Right lobe of liver (tissue), 6 donors: ENCODE measurements around the gene TMUB1. TPM values are rescaled to one million over a fixed set of nuclear protein-coding genes. Genes with fewer than 3 reads are reported as not detected.

ENCODE experiments used
- ATAC-seq, 4 donors: fragments of 200-7000 bp; cut with Tn5 transposase; one replicate each; pipeline ENCODE4 v1.9.1; 2020; ENCODE audit warnings: mild to moderate bottlenecking in 4 of 4, moderate library complexity in 4 of 4
- DNase-seq, 3 donors: peaks; one replicate each; pipeline ENCODE4 v3.0.0-alpha.2; 2020
- H3K27ac ChIP-seq, 3 donors: fragments of 200-600 bp; one replicate each; pipeline ENCODE4 v1.8.0; 2022
- H3K27me3 ChIP-seq, 2 donors: fragments of 200-600 bp; one replicate each; pipeline ENCODE4 v1.8.0; 2022
- H3K36me3 ChIP-seq, 4 donors: fragments of 200-600 bp; sonication (generic) in 1 of 4; one replicate each; pipeline versions ENCODE4 v1.5.1 to v1.8.0; 2017 to 2022; ENCODE audit warnings: control low read depth in 1 of 4
- H3K4me1 ChIP-seq, 4 donors: fragments of 200-600 bp; sonication (generic) in 1 of 4; one replicate each; pipeline versions ENCODE4 v1.5.1 to v1.8.0; 2017 to 2022; ENCODE audit warnings: control low read depth in 1 of 4
- H3K4me3 ChIP-seq, 3 donors: fragments of 200-600 bp; one replicate each; pipeline ENCODE4 v1.8.0; 2022
- H3K9me3 ChIP-seq, 4 donors: fragments of 200-600 bp; sonication (generic) in 1 of 4; one replicate each; pipeline versions ENCODE4 v1.5.1 to v1.8.0; 2017 to 2022; ENCODE audit warnings: control low read depth in 1 of 4
- CTCF ChIP-seq, 4 donors: fragments of 200-600 bp in 3 of 4; fragments of 450-650 bp in 1 of 4; IDR thresholded peaks; one replicate each; pipeline versions ENCODE4 v1.5.1 to v1.8.0; 2016 to 2022; ENCODE audit warnings: antibody characterized with exemption in 4 of 4, mild to moderate bottlenecking in 2 of 4
- POLR2A ChIP-seq: fragments of 450-650 bp; IDR thresholded peaks from one replicate; pipeline ENCODE4 v1.6.1; 2017; ENCODE audit warnings: antibody characterized with exemption, mild to moderate bottlenecking
- WGBS: methylation state at CpG from one replicate; pipeline ENCODE4 v1.1.6; 2018; ENCODE audit warnings: low coverage, low lambda C conversion rate; ENCODE audit not compliant: insufficient coverage; ENCODE audit errors: missing lambda C conversion rate; 5-methylcytosine and 5-hydroxymethylcytosine counted together
- intact Hi-C, 2 donors: fragments of 100-400 bp; cut with DNase I; formaldehyde crosslinking; loops; one replicate each; pipeline versions ENCODE4 v1.11.2 to v1.14.1; 2022
- total RNA-seq, 6 experiments: library from RNA; depleted of rRNA in 2 of 6; stranded (reverse); fragments of >200 nt in 2 of 6; fragmentation: NEBNext Ultra II Directional in 3 of 6; extraction: Animal tissue kit (Norgen Biotek cat#: 25700) in 3 of 6; gene quantifications; one replicate each; pipeline versions ENCODE4 v1.1.0 to v1.2.4, GENCODE V29; 2016 to 2023
- donor health status: DM: no; HTN: yes; CAD: no.
- donor health status: DM: no; HTN: no; CAD: no.
- donor health status: DM: no; HTN: no; CAD: no.
- donor health status: DM: no; HTN: yes; CAD: no.
- donor health status: DM: no; HTN: yes; CAD: no.

The TMUB1 gene
- total RNA-seq, 6 experiments from 2014 or later: 27.7 to 63.1 (median 41.8) TPM

- intact Hi-C loops: loop anchor here in 1 of 2 donors (10.0 kb wide), 1 partner anchor 55 kb away; no protein-coding TSS in a partner anchor
- no peak for DNase-seq
- TF ChIP-seq POLR2A (no peak), CTCF (IDR thresholded peaks at IDR 0.05) (no peak)
- H3K4me3 ChIP-seq: no peak overlapping the region
- no peaks in the 10 kb centered on the region for H3K27me3 ChIP-seq
- no peaks in the 10 kb centered on the region for H3K9me3 ChIP-seq
- peaks cover 0 to 40% (median 11%) of the 10 kb centered on the region in 4 donors for H3K36me3 ChIP-seq
- no peak overlapping the region for H3K27ac ChIP-seq
- ATAC-seq: no peak
- WGBS: 80% methylated on average over 1 of the region's 27 CpGs
- no peaks in the 10 kb centered on the region for H3K4me1 ChIP-seq
These were observed 36.6 kb upstream of the TMUB1 start for GRCh38 chr7:151119902-151120301.

GRCh38 chr7:151119055-151119415, 35.7 kb upstream of the TMUB1 start:
- Histone ChIP-seq H3K27me3 (no peaks in the 10 kb centered on the region), H3K36me3 (peaks cover 0 to 31% (median 7%) of the 10 kb centered on the region in 4 donors), H3K9me3 (no peaks in the 10 kb centered on the region), H3K4me3 (no peak overlapping the region), H3K4me1 (no peaks in the 10 kb centered on the region), H3K27ac (no peak overlapping the region)
- TF ChIP-seq POLR2A: no peak
- no peak for TF ChIP-seq CTCF (IDR thresholded peaks at IDR 0.05)
- intact Hi-C loops: no loop called here
- ATAC-seq (no peak), DNase-seq (no peak)
- 87% methylated on average over 10 of the region's 13 CpGs for WGBS

GRCh38 chr7:151118108-151119054, 35.1 kb upstream of the TMUB1 start:
- intact Hi-C loops: no loop called here
- 89% methylated on average over 18 of the region's 38 CpGs for WGBS

GRCh38 chr7:151117565-151117964, 34.3 kb upstream of the TMUB1 start:
- Histone ChIP-seq H3K9me3 (no peaks in the 10 kb centered on the region), H3K4me3 (no peak overlapping the region), H3K27me3 (no peaks in the 10 kb centered on the region), H3K27ac (no peak overlapping the region), H3K4me1 (no peaks in the 10 kb centered on the region), H3K36me3 (peaks cover 0 to 27% (median 7%) of the 10 kb centered on the region in 4 donors)
- ATAC-seq (no peak), DNase-seq (no peak)
- TF ChIP-seq CTCF (IDR thresholded peaks at IDR 0.05) (no peak), POLR2A (no peak)
- intact Hi-C loops: no loop called here
- WGBS: no CpG with 5 or more reads among the region's 12 CpGs

More at GRCh38 chr7:151118108-151119054, 35.1 kb upstream of the TMUB1 start:
- TF ChIP-seq CTCF (IDR thresholded peaks at IDR 0.05) (no peak), POLR2A (no peak)
- Histone ChIP-seq H3K4me1 (no peaks in the 10 kb centered on the region), H3K27ac (no peak overlapping the region), H3K27me3 (no peaks in the 10 kb centered on the region), H3K36me3 (peaks cover 0 to 27% (median 7%) of the 10 kb centered on the region in 4 donors), H3K9me3 (no peaks in the 10 kb centered on the region), H3K4me3 (no peak overlapping the region)
- DNase-seq (no peak), ATAC-seq (no peak)
